Measurements from ENCODE around the gene ALKBH8. TPM values are rescaled to one million over a fixed set of nuclear protein-coding genes. Genes with fewer than 3 reads are reported as not detected.

ALKBH8 gene
- total RNA-seq (10 to 100 TPM in 1 of 2 donors, 1 to 10 TPM in 1; 8.9 to 12.4 TPM), total RNA-seq (19.7 to 43.0 reads per million in 2 donors)

DNA sequence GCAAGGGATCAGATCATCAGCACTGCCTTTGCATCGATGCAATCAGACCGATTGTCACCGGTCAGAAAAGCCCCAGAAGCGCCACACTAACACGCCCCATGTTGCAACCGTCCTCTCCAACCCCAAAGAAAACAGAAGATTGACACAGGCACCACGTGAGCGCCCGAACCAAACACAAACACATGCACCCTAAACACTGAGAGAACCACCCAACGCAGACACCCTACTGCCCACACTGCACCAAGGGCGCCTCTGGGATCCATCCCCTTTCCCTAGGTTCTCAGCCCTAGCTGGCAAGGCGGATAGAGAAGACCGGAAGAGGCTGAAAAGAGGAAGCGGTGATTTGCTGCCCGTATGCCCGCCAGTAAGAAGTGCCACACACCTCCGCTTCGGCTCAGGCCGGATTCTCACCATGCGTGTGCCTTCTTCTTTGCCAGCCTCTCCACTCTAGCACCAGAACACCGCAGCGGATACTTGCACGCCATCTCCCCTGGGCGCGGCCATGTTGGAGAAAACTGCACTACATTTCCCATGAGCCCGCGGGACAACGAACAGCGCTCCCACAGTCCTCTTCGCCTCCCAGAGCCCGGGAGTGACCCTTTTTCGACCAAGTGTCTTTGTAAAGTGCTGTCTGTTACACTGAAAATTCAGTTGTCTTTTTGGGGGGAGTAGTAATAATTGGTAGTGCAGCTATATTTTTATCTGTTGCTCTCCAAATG is at the start of gene ALKBH8:
Gene ALKBH8, minus strand, starts transcription at position 517 of the 719 bp plus-strand sequence. CDS start 4,842 bp downstream, outside the sequence.
- H3K9me3 ChIP-seq (ENCODE audit: control insufficient read depth, low read length, poor library complexity, severe bottlenecking), result no peaks in the 10 kb centered on the region
- H3K4me3 Mint-ChIP-seq, result peak within 1 kb of the TSS; percentile 99
- peak within 1 kb of the TSS; percentile 99 for H3K27ac Mint-ChIP-seq
- peak; percentile 97 for ATAC-seq
- no peaks in the 10 kb centered on the region for H3K27me3 Mint-ChIP-seq
- peaks cover 34% of the 10 kb centered on the region for H3K4me1 Mint-ChIP-seq
- peaks cover 2% of the 10 kb centered on the region for H3K36me3 Mint-ChIP-seq (ENCODE audit: low read depth)
- peak; percentile 61 to 67 (median 61) for DNase-seq

DNA sequence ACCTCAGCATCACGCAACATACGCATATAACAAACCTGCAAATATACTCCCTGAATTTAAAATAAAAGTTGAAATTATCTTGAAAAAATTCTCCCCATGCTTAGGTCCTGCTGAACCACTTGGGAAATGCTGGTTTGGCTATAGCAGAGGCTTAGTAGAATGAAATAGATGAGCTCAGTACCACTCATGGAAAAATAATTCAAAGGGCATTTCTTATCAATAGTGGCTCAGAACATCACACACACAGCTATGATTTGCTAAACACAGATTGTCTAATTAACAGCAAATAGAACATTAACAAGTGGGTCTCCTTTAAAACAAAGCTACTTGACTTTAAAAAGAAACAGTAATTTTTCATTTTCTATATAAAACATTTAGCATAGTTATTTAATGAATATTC is 46.9 kb upstream of the ALKBH8 start:
- no peak for ATAC-seq

GRCh38 chr11:107609400-107610218 is 44.1 kb upstream of the ALKBH8 start:
- Mint-ChIP-seq H3K4me1 (peaks cover 2% of the 10 kb centered on the region), H3K27me3 (peaks cover 51% of the 10 kb centered on the region), H3K4me3 (no peak overlapping the region), H3K36me3 (ENCODE audit: low read depth) (peaks cover 2% of the 10 kb centered on the region), H3K27ac (no peak overlapping the region)
- no peak for ATAC-seq
- DNase-seq, result no peak
- no peaks in the 10 kb centered on the region for H3K9me3 ChIP-seq (ENCODE audit: control insufficient read depth, low read length, poor library complexity, severe bottlenecking)

More for the DNA sequence above, 46.9 kb upstream of the ALKBH8 start:
- Mint-ChIP-seq H3K36me3 (ENCODE audit: low read depth) (no peaks in the 10 kb centered on the region), H3K27ac (no peak overlapping the region), H3K4me1 (no peaks in the 10 kb centered on the region), H3K27me3 (peaks cover 47% of the 10 kb centered on the region), H3K4me3 (no peak overlapping the region)
- DNase-seq, result no peak
- H3K9me3 ChIP-seq (ENCODE audit: control insufficient read depth, low read length, poor library complexity, severe bottlenecking), result no peaks in the 10 kb centered on the region

GRCh38 chr11:107608809-107609208 is 43.3 kb upstream of the ALKBH8 start:
- Mint-ChIP-seq H3K4me3 (no peak overlapping the region), H3K27ac (no peak overlapping the region), H3K36me3 (ENCODE audit: low read depth) (peaks cover 2% of the 10 kb centered on the region), H3K27me3 (peaks cover 56% of the 10 kb centered on the region), H3K4me1 (peaks cover 2% of the 10 kb centered on the region)
- no peak for ATAC-seq
- no peaks in the 10 kb centered on the region for H3K9me3 ChIP-seq (ENCODE audit: control insufficient read depth, low read length, poor library complexity, severe bottlenecking)
- no peak for DNase-seq

DNA sequence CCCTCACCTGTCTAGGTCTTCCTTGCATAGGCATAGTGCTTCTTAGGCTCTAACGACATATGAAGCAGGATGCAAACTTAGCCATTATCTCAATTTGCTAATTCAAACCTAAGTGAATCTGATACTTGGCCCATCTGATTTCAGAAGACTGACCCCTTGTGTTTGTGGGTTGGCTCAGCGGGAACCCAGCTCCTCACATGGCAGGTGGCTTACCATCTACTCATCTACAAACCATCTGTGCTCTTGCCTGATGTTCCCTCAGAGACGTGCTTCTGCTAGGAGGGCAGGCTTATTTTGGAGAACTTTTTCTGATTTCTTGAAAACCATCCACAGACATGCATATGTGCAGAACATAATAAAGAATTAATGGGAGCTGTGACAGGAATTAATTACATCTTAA is 40.6 kb upstream of the ALKBH8 start:
- peaks cover 6% of the 10 kb centered on the region for H3K36me3 Mint-ChIP-seq (ENCODE audit: low read depth)
- H3K27ac Mint-ChIP-seq, result no peak overlapping the region
- ATAC-seq (no peak), DNase-seq (no peak)
- H3K27me3 Mint-ChIP-seq, result peaks cover 69% of the 10 kb centered on the region
- H3K4me3 Mint-ChIP-seq, result no peak overlapping the region
- peaks cover 2% of the 10 kb centered on the region for H3K4me1 Mint-ChIP-seq
- no peaks in the 10 kb centered on the region for H3K9me3 ChIP-seq (ENCODE audit: control insufficient read depth, low read length, poor library complexity, severe bottlenecking)

DNA sequence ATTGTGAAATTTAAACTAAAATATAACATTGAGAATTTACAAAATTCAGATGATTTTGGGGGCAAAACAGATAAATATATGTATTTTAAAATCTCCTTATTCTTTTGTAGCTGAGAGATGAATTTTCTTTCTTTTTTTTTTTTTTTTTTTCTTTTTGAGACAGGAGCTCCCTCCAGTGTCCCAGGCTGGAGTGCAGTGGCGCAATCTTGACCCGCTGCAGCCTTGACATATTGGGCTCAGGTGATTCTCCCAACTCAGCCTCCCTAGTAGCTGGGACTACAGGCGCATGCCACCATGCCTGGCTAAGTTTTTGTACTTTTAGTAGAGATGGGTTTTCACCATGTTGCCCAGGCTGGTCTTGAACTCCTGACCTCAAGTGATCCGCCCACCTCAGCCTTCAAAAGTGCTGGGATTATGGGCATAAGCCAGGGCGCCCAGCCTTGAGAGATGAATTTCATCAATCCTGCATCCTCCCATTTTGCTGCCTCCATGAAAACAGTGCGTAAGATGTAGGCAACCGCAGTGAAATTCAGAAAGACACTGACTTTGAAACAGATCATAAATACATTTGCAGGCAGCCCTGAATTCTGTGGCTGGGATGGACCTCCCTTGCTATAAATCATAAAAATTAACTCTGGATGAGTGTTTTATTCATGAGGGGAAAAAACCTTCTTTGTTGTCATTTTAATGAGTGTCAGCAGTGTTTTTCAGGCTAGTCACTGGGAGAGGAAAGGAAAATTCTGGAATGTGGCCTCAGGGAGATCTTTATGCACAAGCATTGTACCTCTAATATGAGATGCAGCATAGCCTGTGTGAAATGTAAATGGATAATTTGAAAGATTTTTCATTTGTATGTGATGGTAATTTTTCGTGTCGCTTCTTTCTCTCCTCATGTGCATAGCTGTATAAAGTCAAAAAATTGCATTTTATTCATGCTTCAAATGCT is 39.8 kb upstream of the ALKBH8 start:
- Mint-ChIP-seq H3K4me3 (no peak overlapping the region), H3K36me3 (ENCODE audit: low read depth) (peaks cover 6% of the 10 kb centered on the region), H3K27me3 (peaks cover 69% of the 10 kb centered on the region)

DNA sequence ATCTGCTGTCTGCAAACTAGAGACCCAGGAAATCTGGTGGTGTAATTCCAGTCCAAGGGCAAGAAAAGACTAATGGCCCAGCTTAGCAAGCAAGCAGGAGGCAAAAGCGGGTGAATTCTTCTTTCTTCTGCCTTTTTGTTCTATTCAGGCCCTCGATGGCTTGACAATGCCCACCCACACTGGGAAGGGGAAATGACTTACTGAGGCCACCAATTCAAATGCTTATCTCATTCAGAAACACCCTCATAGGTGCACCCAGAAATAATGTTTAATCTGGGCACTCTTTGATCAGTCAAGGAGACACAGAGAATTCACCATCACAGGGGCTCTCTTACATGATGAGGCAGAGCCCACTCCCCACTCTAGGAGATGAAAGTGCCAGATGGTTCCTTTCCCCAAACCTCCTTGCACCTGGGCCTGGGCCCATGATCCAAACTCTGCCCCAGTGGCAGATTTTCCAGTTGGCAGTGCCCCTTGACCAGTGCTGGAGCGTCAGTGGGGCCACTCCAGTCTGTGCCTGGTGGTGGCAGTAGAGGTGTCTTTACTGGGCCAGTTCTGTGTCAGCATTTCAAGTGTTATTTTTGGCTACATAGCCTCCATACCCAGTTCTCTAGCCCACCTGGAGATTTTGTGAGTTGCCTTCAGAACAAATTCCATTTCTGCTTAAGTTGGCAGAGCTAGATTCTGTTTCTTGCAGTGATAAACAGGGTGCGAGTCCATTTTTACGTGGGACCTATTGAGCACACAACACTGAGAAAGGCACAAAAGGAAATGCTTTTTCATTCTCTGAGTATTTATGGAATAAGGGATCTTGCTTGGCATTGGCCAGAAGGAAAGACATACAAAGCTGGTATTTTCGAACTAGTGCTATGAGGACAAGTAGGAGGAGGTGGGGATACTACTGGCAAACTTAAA is 32.9 kb upstream of the ALKBH8 start:
- DNase-seq, result no peak
- Mint-ChIP-seq H3K27ac (no peak overlapping the region), H3K36me3 (ENCODE audit: low read depth) (peaks cover 4% of the 10 kb centered on the region), H3K4me3 (no peak overlapping the region), H3K27me3 (peaks cover 69% of the 10 kb centered on the region), H3K4me1 (peaks cover 5% of the 10 kb centered on the region)
- no peaks in the 10 kb centered on the region for H3K9me3 ChIP-seq (ENCODE audit: control insufficient read depth, low read length, poor library complexity, severe bottlenecking)
- no peak for ATAC-seq

More for the DNA sequence above, 39.8 kb upstream of the ALKBH8 start:
- DNase-seq (no peak), ATAC-seq (no peak)
- peaks cover 2% of the 10 kb centered on the region for H3K4me1 Mint-ChIP-seq
- H3K9me3 ChIP-seq (ENCODE audit: control insufficient read depth, low read length, poor library complexity, severe bottlenecking), result no peaks in the 10 kb centered on the region
- H3K27ac Mint-ChIP-seq, result no peak overlapping the region

- Mint-ChIP-seq H3K27ac (no peak overlapping the region), H3K36me3 (ENCODE audit: low read depth) (no peaks in the 10 kb centered on the region), H3K27me3 (peaks cover 74% of the 10 kb centered on the region), H3K4me3 (no peak overlapping the region), H3K4me1 (peaks cover 25% of the 10 kb centered on the region)
- no peak for DNase-seq
- no peak for ATAC-seq
- no peaks in the 10 kb centered on the region for H3K9me3 ChIP-seq (ENCODE audit: control insufficient read depth, low read length, poor library complexity, severe bottlenecking)
These were observed 29.2 kb upstream of the ALKBH8 start for GRCh38 chr11:107594736-107595135.

GRCh38 chr11:107593951-107594350 is 28.4 kb upstream of the ALKBH8 start:
- H3K36me3 Mint-ChIP-seq (ENCODE audit: low read depth), result no peaks in the 10 kb centered on the region
- ATAC-seq (no peak), DNase-seq (no peak)
- no peaks in the 10 kb centered on the region for H3K9me3 ChIP-seq (ENCODE audit: control insufficient read depth, low read length, poor library complexity, severe bottlenecking)
- no peak overlapping the region for H3K27ac Mint-ChIP-seq
- H3K4me1 Mint-ChIP-seq, result peaks cover 28% of the 10 kb centered on the region
- H3K27me3 Mint-ChIP-seq, result peaks cover 80% of the 10 kb centered on the region
- peak overlapping the region; percentile 43 for H3K4me3 Mint-ChIP-seq

DNA sequence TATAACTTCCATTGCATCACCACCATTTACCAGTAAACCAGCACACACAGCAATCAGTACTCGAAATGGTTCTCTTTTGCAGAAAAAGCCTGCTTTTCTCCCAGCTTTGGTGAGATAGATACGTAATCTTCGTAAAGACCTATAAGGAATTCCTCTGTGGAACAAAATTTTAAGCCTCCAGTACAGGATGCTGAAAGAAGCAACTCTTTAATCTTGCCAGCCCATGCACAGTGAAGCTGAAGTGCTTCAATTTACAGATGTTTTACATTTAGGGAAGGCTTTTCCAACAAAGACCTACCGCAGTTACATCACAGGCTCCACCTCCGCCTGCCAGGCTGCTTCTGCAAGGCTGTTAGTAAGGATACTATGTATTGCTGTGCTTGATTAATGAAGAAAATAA is 27.3 kb upstream of the ALKBH8 start:
- DNase-seq (no peak), ATAC-seq (no peak)
- Mint-ChIP-seq H3K27me3 (peaks cover 80% of the 10 kb centered on the region), H3K4me3 (no peak overlapping the region), H3K4me1 (peaks cover 28% of the 10 kb centered on the region), H3K27ac (no peak overlapping the region), H3K36me3 (ENCODE audit: low read depth) (no peaks in the 10 kb centered on the region)
- no peaks in the 10 kb centered on the region for H3K9me3 ChIP-seq (ENCODE audit: control insufficient read depth, low read length, poor library complexity, severe bottlenecking)

DNA sequence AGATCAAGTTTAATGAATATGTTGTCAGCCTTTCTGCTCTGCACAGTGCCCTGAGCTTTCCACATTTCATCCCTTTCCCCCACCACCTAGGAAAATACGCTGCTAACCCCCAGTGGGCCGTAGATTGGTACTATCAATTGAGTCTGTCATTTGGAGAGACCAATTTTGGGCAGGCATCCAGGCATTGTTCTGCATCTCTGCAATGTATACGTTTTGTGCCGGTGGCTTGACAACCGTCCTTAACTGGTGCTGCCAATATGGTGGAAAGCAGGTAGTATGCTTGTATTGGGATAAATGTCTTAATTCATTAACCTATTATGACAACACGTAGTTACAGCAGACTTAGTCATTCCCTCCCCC is 26.7 kb upstream of the ALKBH8 start:
- Mint-ChIP-seq H3K27me3 (peaks cover 80% of the 10 kb centered on the region), H3K36me3 (ENCODE audit: low read depth) (no peaks in the 10 kb centered on the region), H3K4me3 (peak overlapping the region; percentile 92), H3K4me1 (peaks cover 28% of the 10 kb centered on the region), H3K27ac (no peak overlapping the region)
- H3K9me3 ChIP-seq (ENCODE audit: control insufficient read depth, low read length, poor library complexity, severe bottlenecking), result no peaks in the 10 kb centered on the region
- ATAC-seq (peak; percentile 24), DNase-seq (no peak)
